ENCODE measurements around the gene MBTD1.

- TF ChIP-seq, protein P1, sequence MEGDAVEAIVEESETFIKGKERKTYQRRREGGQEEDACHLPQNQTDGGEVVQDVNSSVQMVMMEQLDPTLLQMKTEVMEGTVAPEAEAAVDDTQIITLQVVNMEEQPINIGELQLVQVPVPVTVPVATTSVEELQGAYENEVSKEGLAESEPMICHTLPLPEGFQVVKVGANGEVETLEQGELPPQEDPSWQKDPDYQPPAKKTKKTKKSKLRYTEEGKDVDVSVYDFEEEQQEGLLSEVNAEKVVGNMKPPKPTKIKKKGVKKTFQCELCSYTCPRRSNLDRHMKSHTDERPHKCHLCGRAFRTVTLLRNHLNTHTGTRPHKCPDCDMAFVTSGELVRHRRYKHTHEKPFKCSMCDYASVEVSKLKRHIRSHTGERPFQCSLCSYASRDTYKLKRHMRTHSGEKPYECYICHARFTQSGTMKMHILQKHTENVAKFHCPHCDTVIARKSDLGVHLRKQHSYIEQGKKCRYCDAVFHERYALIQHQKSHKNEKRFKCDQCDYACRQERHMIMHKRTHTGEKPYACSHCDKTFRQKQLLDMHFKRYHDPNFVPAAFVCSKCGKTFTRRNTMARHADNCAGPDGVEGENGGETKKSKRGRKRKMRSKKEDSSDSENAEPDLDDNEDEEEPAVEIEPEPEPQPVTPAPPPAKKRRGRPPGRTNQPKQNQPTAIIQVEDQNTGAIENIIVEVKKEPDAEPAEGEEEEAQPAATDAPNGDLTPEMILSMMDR (IDR thresholded peaks at IDR 0.05): no peak
- TF ChIP-seq MAZ (IDR thresholded peaks at IDR 0.05; ENCODE audit: borderline replicate concordance, low read depth, low read length): no peak
- no peak for TF ChIP-seq SMC3 (IDR thresholded peaks at IDR 0.05)
- no peak for TF ChIP-seq RCOR1 (IDR thresholded peaks at IDR 0.05; ENCODE audit: low read depth, low read length)
- no peak for TF ChIP-seq CHD4 (IDR thresholded peaks at IDR 0.05; ENCODE audit: borderline replicate concordance)
- no peak for TF ChIP-seq POLR2A (IDR thresholded peaks at IDR 0.05; ENCODE audit: low read length)
- no peak for TF ChIP-seq NR3C1 (IDR thresholded peaks at IDR 0.05)
- no peak for TF ChIP-seq TP53 (CRISPR knock-in tag; IDR thresholded peaks at IDR 0.05)
- no peak for TF ChIP-seq JUNB (IDR thresholded peaks at IDR 0.05)
Measured at GRCh38 chr17:51200295-51200694, 59.6 kb downstream of the MBTD1 start.
